ENCODE data around the gene DCAF17.
"Not testable (repeated sequence)": the region's sequence is repeated elsewhere in the genome, so short reads cannot be mapped to it uniquely, and the experiment has no call there.

DNA sequence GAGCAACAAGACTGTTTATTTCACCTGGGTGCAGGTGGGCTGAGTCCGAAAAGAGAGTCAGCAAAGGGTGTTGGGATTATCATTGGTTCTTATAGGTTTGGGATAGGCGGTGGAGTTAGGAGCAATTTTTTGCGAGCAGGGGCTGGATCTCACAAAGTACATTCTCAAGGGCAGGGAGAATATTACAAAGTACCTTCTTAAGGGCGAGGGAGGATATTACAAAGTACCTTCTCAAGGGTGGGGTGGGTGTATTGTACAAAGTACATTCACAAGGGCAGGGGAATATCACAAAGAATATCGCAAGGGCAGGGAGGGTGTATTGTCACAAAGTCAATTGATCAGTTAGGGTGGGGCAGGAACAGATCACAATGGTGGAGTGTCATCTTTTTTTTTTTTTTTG is 63.6 kb downstream of the DCAF17 start:
- TF ChIP-seq, protein P1, sequence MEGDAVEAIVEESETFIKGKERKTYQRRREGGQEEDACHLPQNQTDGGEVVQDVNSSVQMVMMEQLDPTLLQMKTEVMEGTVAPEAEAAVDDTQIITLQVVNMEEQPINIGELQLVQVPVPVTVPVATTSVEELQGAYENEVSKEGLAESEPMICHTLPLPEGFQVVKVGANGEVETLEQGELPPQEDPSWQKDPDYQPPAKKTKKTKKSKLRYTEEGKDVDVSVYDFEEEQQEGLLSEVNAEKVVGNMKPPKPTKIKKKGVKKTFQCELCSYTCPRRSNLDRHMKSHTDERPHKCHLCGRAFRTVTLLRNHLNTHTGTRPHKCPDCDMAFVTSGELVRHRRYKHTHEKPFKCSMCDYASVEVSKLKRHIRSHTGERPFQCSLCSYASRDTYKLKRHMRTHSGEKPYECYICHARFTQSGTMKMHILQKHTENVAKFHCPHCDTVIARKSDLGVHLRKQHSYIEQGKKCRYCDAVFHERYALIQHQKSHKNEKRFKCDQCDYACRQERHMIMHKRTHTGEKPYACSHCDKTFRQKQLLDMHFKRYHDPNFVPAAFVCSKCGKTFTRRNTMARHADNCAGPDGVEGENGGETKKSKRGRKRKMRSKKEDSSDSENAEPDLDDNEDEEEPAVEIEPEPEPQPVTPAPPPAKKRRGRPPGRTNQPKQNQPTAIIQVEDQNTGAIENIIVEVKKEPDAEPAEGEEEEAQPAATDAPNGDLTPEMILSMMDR (IDR thresholded peaks at IDR 0.05; ENCODE audit: insufficient read depth, low read depth, low read length), result not testable (repeated sequence)
- TF ChIP-seq EZH2 (IDR thresholded peaks at IDR 0.05; ENCODE audit: insufficient read depth, low read length), result not testable (repeated sequence)
